SK-N-SH (cell line): Measurements from ENCODE around the gene SLC2A11.

Source experiments
- CTCF ChIP-seq: fragments of 200-600 bp; sonication (generic); IDR thresholded peaks from 2 replicates; pipeline ENCODE4 v1.6.1; 2017; ENCODE audit warnings: antibody characterized with exemption, mild to moderate bottlenecking, moderate library complexity
- EZH2phosphoT487 ChIP-seq: fragments of 200-600 bp; sonication (generic); IDR thresholded peaks from 2 replicates; pipeline ENCODE4 v1.6.1; 2017; ENCODE audit warnings: low read depth, mixed run types, mild to moderate bottlenecking, antibody characterized with exemption, moderate library complexity, borderline replicate concordance
- FOSL2 ChIP-seq: IDR thresholded peaks from 2 replicates; pipeline ENCODE4 v1.4.0; 2012; ENCODE audit warnings: low read depth, mild to moderate bottlenecking, moderate library complexity, borderline replicate concordance
- FOXJ3 ChIP-seq: sonication (generic); formaldehyde crosslinking; IDR thresholded peaks from 2 replicates; pipeline ENCODE4 v1.5.1; 2020; ENCODE audit warnings: mild to moderate bottlenecking, missing genetic modification reagents
- GABPA ChIP-seq: IDR thresholded peaks from 2 replicates; pipeline ENCODE4 v1.4.0; 2012; ENCODE audit warnings: low read depth, mild to moderate bottlenecking
- JUND ChIP-seq: IDR thresholded peaks from 2 replicates; pipeline ENCODE4 v1.4.0; 2012
- MAX ChIP-seq: IDR thresholded peaks from 2 replicates; pipeline ENCODE4 v1.4.0; 2012; ENCODE audit warnings: low read depth
- NRF1 ChIP-seq: IDR thresholded peaks from 2 replicates; pipeline ENCODE4 v1.6.1; 2012; ENCODE audit warnings: low read depth, mild to moderate bottlenecking, low read length
- POLR2AphosphoS5 ChIP-seq: IDR thresholded peaks from 2 replicates; pipeline ENCODE4 v1.6.1; 2012; ENCODE audit warnings: low read depth, low read length
- REST ChIP-seq: IDR thresholded peaks from 2 replicates; pipeline ENCODE4 v1.6.1; 2012; ENCODE audit warnings: mild to moderate bottlenecking, low read depth, low read length, moderate library complexity
- RFX5 ChIP-seq: IDR thresholded peaks from 2 replicates; pipeline ENCODE4 v1.6.1; 2012; ENCODE audit warnings: mild to moderate bottlenecking, improper control_type of control experiment, low read length
- TAF1 ChIP-seq: IDR thresholded peaks from 2 replicates; pipeline ENCODE4 v1.6.1; 2012; ENCODE audit warnings: low read depth, mild to moderate bottlenecking, low read length, moderate library complexity, borderline replicate concordance
- TEAD4 ChIP-seq: IDR thresholded peaks from 2 replicates; pipeline ENCODE4 v1.4.0; 2012; ENCODE audit warnings: mild to moderate bottlenecking, borderline replicate concordance; ENCODE audit not compliant: insufficient read depth
- YY1 ChIP-seq: IDR thresholded peaks from 2 replicates; pipeline ENCODE4 v1.4.0; 2012; ENCODE audit warnings: low read depth, mild to moderate bottlenecking

GRCh38 chr22:23882370-23882769, 24.7 kb downstream of the SLC2A11 start:
- no peak for TF ChIP-seq JUND
- no peak for TF ChIP-seq EZH2phosphoT487
- TF ChIP-seq CTCF: no peak
- no peak for TF ChIP-seq REST
- TF ChIP-seq MAX: no peak
- TF ChIP-seq TAF1: no peak
- TF ChIP-seq TEAD4: no peak
- no peak for TF ChIP-seq GABPA
- TF ChIP-seq POLR2AphosphoS5: no peak
- TF ChIP-seq NRF1: no peak
- no peak for TF ChIP-seq FOSL2
- no peak for TF ChIP-seq RFX5
- TF ChIP-seq FOXJ3: no peak
- TF ChIP-seq YY1: no peak
